K562 (cell line): ENCODE data around the gene GRK3. TPM values are rescaled to one million over a fixed set of nuclear protein-coding genes. Genes with fewer than 3 reads are reported as not detected.

Experiments used
- ATAC-seq: fragments of 200-7000 bp; cut with Tn5 transposase; 3 replicates; pipeline ENCODE4 v1.9.1; 2020; ENCODE audit warnings: moderate library complexity
- BruUV-seq: library from RNA; stranded (reverse); fragments of 400-500 nt; replicated peaks from 2 replicates; lab custom pipeline; 2021; lab: Mats Ljungman, UMichigan
- CTCF ChIA-PET: fragments of 300-600 bp; formaldehyde crosslinking; extraction: SDS; loops from one replicate; lab custom pipeline; 2021; ENCODE audit warnings: low intra/inter-chr PET ratio; lab: Yijun Ruan, JAX
- POLR2A ChIA-PET: fragments of 300-600, 350-650 bp; sonication (Branson Sonifier 250); formaldehyde crosslinking; extraction: SDS; loops from one replicate; lab custom pipeline; 2021; ENCODE audit warnings: antibody characterized with exemption, inconsistent platforms; lab: Yijun Ruan, JAX
- DNase-seq, 4 experiments: peaks; one replicate each; pipeline versions ENCODE4 v3.0.0 to v3.0.0-alpha.2; 2011 to 2018; ENCODE audit warnings: low spot score in 3 of 4, mixed read lengths in 3 of 4; ENCODE audit errors: extremely low read depth in 1 of 4
- FAIRE-seq: peaks from 2 replicates; lab custom pipeline; 2011; peaks lifted over from hg19 to GRCh38; lab: Jason Lieb, UNC
- H2AFZ ChIP-seq: 2 replicates; pipeline ENCODE4 v1.6.0; 2011; ENCODE audit warnings: low read depth, low read length, control low read depth, inconsistent platforms
- H3K27ac ChIP-seq: fragments of 200-600 bp; 3 replicates; pipeline ENCODE4 v1.8.0; 2011; ENCODE audit warnings: low read depth, mild to moderate bottlenecking, control low read depth, inconsistent platforms, low read length, moderate library complexity, mixed read lengths; ENCODE audit errors: extremely low read depth
- H3K27me3 ChIP-seq, 2 experiments: fragments of 300-600 bp in 1 of 2; 2 replicates in 1 of 2; 3 replicates in 1 of 2; pipeline versions ENCODE4 v1.6.0 to v1.8.0; 2011; ENCODE audit warnings: inconsistent platforms in 2 of 2, low read length in 2 of 2, mild to moderate bottlenecking in 1 of 2, mixed read lengths in 1 of 2, moderate library complexity in 1 of 2; ENCODE audit not compliant: control insufficient read depth in 2 of 2, insufficient read depth in 2 of 2
- H3K36me3 ChIP-seq: fragments of 300-600 bp; 3 replicates; pipeline ENCODE4 v1.8.0; 2011; ENCODE audit warnings: mild to moderate bottlenecking, low read length, inconsistent platforms; ENCODE audit not compliant: control insufficient read depth, insufficient read depth
- H3K4me1 ChIP-seq, 2 experiments: fragments of 200-600 bp in 1 of 2; replicated peaks in 1 of 2; 2 replicates in 1 of 2; 3 replicates in 1 of 2; pipeline versions ENCODE4 v1.5.1 to v1.8.0; 2011; ENCODE audit warnings: inconsistent platforms in 2 of 2, low read length in 2 of 2, mild to moderate bottlenecking in 1 of 2, mixed read lengths in 1 of 2, moderate library complexity in 1 of 2; ENCODE audit not compliant: control insufficient read depth in 2 of 2, insufficient read depth in 2 of 2
- H3K4me2 ChIP-seq: 2 replicates; pipeline ENCODE4 v1.6.1; 2011; ENCODE audit warnings: low read length, control low read depth, inconsistent platforms, mixed read lengths; ENCODE audit not compliant: insufficient read depth
- H3K4me3 ChIP-seq: fragments of 200-600 bp; sonication (generic), shearing (Covaris generic); 2 replicates; pipeline ENCODE4 v1.5.1; 2016; ENCODE audit warnings: control low read depth, inconsistent platforms
- H3K79me2 ChIP-seq: fragments of 200-600 bp; 3 replicates; pipeline ENCODE4 v1.8.0; 2011; ENCODE audit warnings: low read length, inconsistent platforms; ENCODE audit not compliant: control insufficient read depth, insufficient read depth
- H3K9ac ChIP-seq, 2 experiments: 2 replicates each; pipeline versions ENCODE4 v1.6.0 to v1.6.1; 2011; ENCODE audit warnings: low read depth in 2 of 2, low read length in 2 of 2, control low read depth in 1 of 2, inconsistent platforms in 1 of 2, mild to moderate bottlenecking in 1 of 2, mixed read lengths in 1 of 2; ENCODE audit not compliant: insufficient read depth in 1 of 2
- H3K9me1 ChIP-seq: one replicate; pipeline ENCODE4 v1.6.0; 2011; ENCODE audit warnings: inconsistent platforms, mild to moderate bottlenecking, low read length, moderate library complexity; ENCODE audit not compliant: control insufficient read depth, insufficient read depth
- H3K9me3 ChIP-seq: replicated peaks from 2 replicates; pipeline ENCODE4 v1.5.1; 2011; ENCODE audit warnings: low read depth, low read length, inconsistent platforms; ENCODE audit not compliant: control insufficient read depth, insufficient read depth
- H4K20me1 ChIP-seq: replicated peaks from 2 replicates; pipeline ENCODE4 v1.6.1; 2011; ENCODE audit warnings: low read length, inconsistent platforms, mixed read lengths; ENCODE audit not compliant: control insufficient read depth, insufficient read depth
- ATF7 ChIP-seq: fragments of 450-650 bp; IDR thresholded peaks from 2 replicates; pipeline ENCODE4 v1.7.1; 2014; ENCODE audit warnings: mild to moderate bottlenecking, moderate library complexity
- CBFA2T2 ChIP-seq: fragments of 450-650 bp; conservative IDR thresholded peaks from 2 replicates; pipeline ENCODE4 v1.6.1; 2017; ENCODE audit warnings: mild to moderate bottlenecking
- CBX2 ChIP-seq: fragments of 200-600 bp; sonication (generic); IDR thresholded peaks from one replicate; pipeline ENCODE4 v1.6.1; 2012; ENCODE audit warnings: mild to moderate bottlenecking, low read length, inconsistent platforms; ENCODE audit not compliant: insufficient read depth, poor library complexity, severe bottlenecking
- CHD1 ChIP-seq: fragments of 200-600 bp; sonication (generic); IDR thresholded peaks from one replicate; pipeline ENCODE4 v1.6.1; 2012; ENCODE audit warnings: mild to moderate bottlenecking, moderate library complexity, low read length, inconsistent platforms
- FOXP1 ChIP-seq: sonication (generic); formaldehyde crosslinking; IDR thresholded peaks from 2 replicates; pipeline ENCODE4 v1.8.0; 2022; ENCODE audit warnings: mild to moderate bottlenecking, missing genetic modification reagents
- HMG20B ChIP-seq: fragments of 250-450 bp; sonication (Bioruptor Pico); IDR thresholded peaks from 2 replicates; pipeline ENCODE4 v1.5.0; 2021; ENCODE audit warnings: mild to moderate bottlenecking
- HSF4 ChIP-seq: fragments of 250-450 bp; sonication (Bioruptor Pico); IDR thresholded peaks from 2 replicates; pipeline ENCODE4 v2.1.2; 2022; ENCODE audit warnings: mild to moderate bottlenecking, moderate library complexity, borderline replicate concordance
- KHSRP ChIP-seq: fragments of 450-650 bp; IDR thresholded peaks from 2 replicates; pipeline ENCODE4 v1.6.1; 2017
- PCBP1 ChIP-seq: fragments of 200-400 bp; formaldehyde crosslinking; IDR thresholded peaks from 2 replicates; pipeline ENCODE4 v1.6.1; 2018; ENCODE audit warnings: mild to moderate bottlenecking, low read depth, low read length; ENCODE audit not compliant: poor library complexity, severe bottlenecking
- RAD21 ChIP-seq, 2 experiments: fragments of 250-450 bp in 1 of 2; fragments of 450-650 bp in 1 of 2; sonication (Bioruptor Pico) in 1 of 2; formaldehyde crosslinking in 1 of 2; IDR thresholded peaks in 1 of 2; conservative IDR thresholded peaks in 1 of 2; 2 replicates each; pipeline versions ENCODE4 v1.4.0 to v1.8.0; 2020 to 2022; ENCODE audit warnings: mild to moderate bottlenecking in 2 of 2, moderate library complexity in 1 of 2
- SMARCE1 ChIP-seq: fragments of 450-650 bp; IDR thresholded peaks from 2 replicates; pipeline ENCODE4 v1.7.1; 2016; ENCODE audit warnings: mild to moderate bottlenecking
- SNIP1 ChIP-seq: fragments of 450-650 bp; IDR thresholded peaks from 2 replicates; pipeline ENCODE4 v1.7.1; 2017; ENCODE audit warnings: low read depth, mild to moderate bottlenecking
- TCF3 ChIP-seq: sonication (generic); formaldehyde crosslinking; IDR thresholded peaks from 2 replicates; pipeline ENCODE4 v1.4.0; 2020; ENCODE audit warnings: mild to moderate bottlenecking, missing genetic modification reagents
- TOE1 ChIP-seq, 2 experiments: fragments of 450-650 bp in 1 of 2; sonication (generic) in 1 of 2; formaldehyde crosslinking in 1 of 2; IDR thresholded peaks; 2 replicates each; pipeline versions ENCODE4 v1.7.1 to v1.8.0; 2016 to 2022; ENCODE audit warnings: borderline replicate concordance in 2 of 2, mild to moderate bottlenecking in 2 of 2, antibody characterized with exemption in 1 of 2, inconsistent platforms in 1 of 2, low read depth in 1 of 2, missing genetic modification reagents in 1 of 2, moderate library complexity in 1 of 2
- ZNF143 ChIP-seq: sonication (generic); formaldehyde crosslinking; IDR thresholded peaks from 2 replicates; pipeline ENCODE4 v1.9.0; 2022; ENCODE audit warnings: mild to moderate bottlenecking, missing genetic modification reagents
- ZNF644 ChIP-seq: fragments of 200-800 bp; sonication (Bioruptor generic); IDR thresholded peaks from 2 replicates; pipeline ENCODE4 v1.6.1; 2016; ENCODE audit warnings: low read depth, missing genetic modification characterization, missing compliant biosample characterization
- WGBS: fragments of 100-300 bp; shearing (Covaris generic); methylation state at CpG from one replicate; pipeline ENCODE4 v1.1.6; 2016; ENCODE audit warnings: low coverage, mixed read lengths; ENCODE audit not compliant: insufficient coverage; ENCODE audit errors: missing lambda C conversion rate; 5-methylcytosine and 5-hydroxymethylcytosine counted together
- in situ Hi-C: fragments of 300-500 bp; cut with MboI; formaldehyde crosslinking; loops from 4 replicates; pipeline ENCODE4 v1.15.0; 2018; ENCODE audit warnings: inconsistent platforms, mixed read lengths
- intact Hi-C: fragments of 100-400 bp; cut with micrococcal nuclease; formaldehyde crosslinking; loops from 2 replicates; pipeline ENCODE4 v1.14.2; 2022
- polyA plus RNA-seq, 8 experiments: library from polyadenylated mRNA; depleted of rRNA in 4 of 8; stranded (reverse) in 5 of 8; unstranded in 3 of 8; fragments of >200 nt; fragmentation: Nextera tagmentation in 2 of 8; fragmentation: Illumina TruSeq in 1 of 8; extraction: Ambion mirVana in 2 of 8; extraction: Trizol in 1 of 8; gene quantifications; 2 replicates each; pipeline versions ENCODE4 v1.2.1 to v1.2.3, GENCODE V29; 2011 to 2014; ENCODE audit warnings: inconsistent platforms in 1 of 8, missing spikeins in 1 of 8
- total RNA-seq, 7 experiments: library from RNA; depleted of rRNA in 6 of 7; stranded (reverse); fragments of >200 nt in 6 of 7; fragmentation: Illumina TruSeq in 2 of 7; extraction: Trizol in 2 of 7; gene quantifications; 2 replicates each; pipeline versions ENCODE4 v1.2.1 to v1.2.3, GENCODE V29; 2011 to 2021; ENCODE audit warnings: low replicate concordance in 1 of 7

The GRK3 gene
- total and polyA plus RNA-seq, 9 of the 15 experiments (the other 6 are each of a cell fraction or from before 2014, with no cell fraction given) = 1.4 to 7.6 (median 3.6) TPM

GRCh38 chr22:25569361-25569760 lies 4.9 kb downstream of the GRK3 start:
- no peak overlapping the region for H3K9ac ChIP-seq
- DNase-seq (no peak), ATAC-seq (no peak), FAIRE-seq (no peak)
- in situ Hi-C loops (no loop called here), intact Hi-C loops (no loop called here)
- peaks cover 9 to 13% of the 10 kb centered on the region in 2 experiments for H3K4me1 ChIP-seq
- POLR2A ChIA-PET = interaction anchor here (0.8 kb wide), 1 partner anchor 1844 kb away, joined by 3 read pairs; no protein-coding TSS in a partner anchor
- H2AFZ ChIP-seq = no peak overlapping the region
- no peaks in the 10 kb centered on the region for H3K9me3 ChIP-seq
- TF ChIP-seq SMARCE1 (no peak), CHD1 (no peak), ZNF143 (CRISPR knock-in tag) (no peak), FOXP1 (no peak), HSF4 (CRISPR knock-in tag) (no peak), PCBP1 (no peak), ZNF644 (no peak), KHSRP (no peak), CBFA2T2 (no peak), RAD21 (CRISPR knock-in tag; conservative IDR thresholded peaks at IDR 0.05 in 1 of 2, IDR thresholded peaks at IDR 0.05 in 1 of 2) (no peak), HMG20B (no peak), SNIP1 (no peak), ATF7 (no peak), CBX2 (no peak), TCF3 (CRISPR knock-in tag) (no peak), TOE1 (IDR thresholded peaks at IDR 0.05; ENCODE audit: borderline replicate concordance) (no peak), TOE1 (CRISPR knock-in tag; IDR thresholded peaks at IDR 0.05; ENCODE audit: borderline replicate concordance, low read depth) (no peak)
- no peaks in the 10 kb centered on the region for H3K36me3 ChIP-seq
- no peak overlapping the region for H3K4me2 ChIP-seq
- 66% methylated on average over 8 of the region's 9 CpGs for WGBS
- H3K9me1 ChIP-seq = no peaks in the 10 kb centered on the region
- peaks cover 38% of the 10 kb centered on the region for H3K79me2 ChIP-seq
- CTCF ChIA-PET = no interaction called here
- no peaks in the 10 kb centered on the region for H3K27me3 ChIP-seq
- no peaks in the 10 kb centered on the region for H4K20me1 ChIP-seq
- BruUV-seq = no TSS peak
- no peak overlapping the region for H3K27ac ChIP-seq
- no peak overlapping the region for H3K4me3 ChIP-seq
